Omental fat pad (tissue), 4 donors: Measurements from ENCODE around the gene B3GALT5. TPM values are rescaled to one million over a fixed set of nuclear protein-coding genes. Genes with fewer than 3 reads are reported as not detected.
"Not testable (repeated sequence)": the region's sequence is repeated elsewhere in the genome, so short reads cannot be mapped to it uniquely, and the experiment has no call there.

Experiments
- ATAC-seq: fragments of 150-250 bp; one replicate; pipeline ENCODE4 v1.9.1; 2016; ENCODE audit warnings: mild to moderate bottlenecking, moderate library complexity; ENCODE audit not compliant: low FRiP score
- DNase-seq: peaks from one replicate; pipeline ENCODE4 v3.0.0-alpha.2; 2019; ENCODE audit warnings: low spot score
- CTCF ChIP-seq, 3 donors: fragments of 450-650 bp; IDR thresholded peaks; one replicate each; pipeline ENCODE4 v1.5.1; 2016 to 2017; ENCODE audit warnings: antibody characterized with exemption in 3 of 3, mild to moderate bottlenecking in 3 of 3, moderate library complexity in 2 of 3
- total RNA-seq, 4 donors: library from RNA; depleted of rRNA; stranded (reverse); fragments of >200 nt; gene quantifications; one replicate each; pipeline ENCODE4 v1.1.0, GENCODE V29; 2016

Gene B3GALT5
- total RNA-seq, 4 donors from 2014 or later: not detected

DNA sequence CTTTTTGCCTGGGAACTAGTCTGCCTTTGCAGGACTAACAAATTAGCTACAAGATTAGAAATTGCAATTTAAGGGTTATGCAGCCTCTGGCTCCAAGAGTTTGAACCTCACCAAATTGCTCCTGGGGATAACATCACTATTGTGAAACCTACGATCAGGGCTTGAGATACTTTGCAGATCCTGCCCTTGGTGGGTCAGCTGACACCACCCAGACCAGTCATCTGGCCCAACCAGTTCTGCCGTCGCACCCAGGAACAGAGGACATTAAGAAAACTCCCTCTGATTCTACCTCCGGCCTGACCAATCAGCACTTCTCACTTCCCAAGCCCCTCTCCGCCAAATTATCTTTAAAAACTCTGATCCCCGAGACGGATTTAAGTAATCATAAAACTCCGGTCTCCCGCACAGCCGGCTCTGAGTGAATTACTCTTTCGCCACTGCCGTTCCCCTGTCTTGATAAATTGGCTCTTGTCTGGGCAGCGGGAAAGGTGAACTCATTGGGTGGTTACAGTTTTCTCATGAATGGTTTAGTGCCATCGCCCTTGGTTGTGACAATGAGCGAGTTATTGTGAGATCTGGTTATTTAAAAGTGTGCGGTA, 32.9 kb upstream of the B3GALT5 start:
- no peak for ATAC-seq
- TF ChIP-seq CTCF (IDR thresholded peaks at IDR 0.05): no peak
- no peak for DNase-seq

GRCh38 chr21:39580744-39581143, 32.0 kb upstream of the B3GALT5 start:
- no peak for TF ChIP-seq CTCF (IDR thresholded peaks at IDR 0.05)
- DNase-seq (no peak), ATAC-seq (no peak)

GRCh38 chr21:39581414-39581813, 31.3 kb upstream of the B3GALT5 start:
- DNase-seq (no peak), ATAC-seq (no peak)
- no peak for TF ChIP-seq CTCF (IDR thresholded peaks at IDR 0.05)

DNA sequence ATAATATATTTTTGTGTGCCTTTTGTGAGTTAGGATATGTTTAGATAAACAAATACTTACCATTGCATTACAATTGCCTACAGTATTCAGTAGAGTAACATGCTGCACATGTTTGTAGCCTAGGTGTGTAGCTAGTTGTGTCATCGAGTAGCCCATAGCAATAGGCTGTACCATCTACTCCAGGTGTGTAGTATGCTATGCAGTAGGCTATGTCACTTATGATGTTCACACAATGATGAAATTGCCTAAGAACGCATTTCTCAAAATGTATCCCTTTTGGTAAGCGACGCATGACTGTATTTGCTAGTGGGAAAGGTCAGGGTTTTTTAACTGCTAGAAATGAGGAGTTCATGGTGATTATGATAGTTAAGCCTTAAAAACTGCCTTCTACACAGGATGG, 30.0 kb upstream of the B3GALT5 start:
- DNase-seq (no peak), ATAC-seq (no peak)
- TF ChIP-seq CTCF (IDR thresholded peaks at IDR 0.05): no peak

DNA sequence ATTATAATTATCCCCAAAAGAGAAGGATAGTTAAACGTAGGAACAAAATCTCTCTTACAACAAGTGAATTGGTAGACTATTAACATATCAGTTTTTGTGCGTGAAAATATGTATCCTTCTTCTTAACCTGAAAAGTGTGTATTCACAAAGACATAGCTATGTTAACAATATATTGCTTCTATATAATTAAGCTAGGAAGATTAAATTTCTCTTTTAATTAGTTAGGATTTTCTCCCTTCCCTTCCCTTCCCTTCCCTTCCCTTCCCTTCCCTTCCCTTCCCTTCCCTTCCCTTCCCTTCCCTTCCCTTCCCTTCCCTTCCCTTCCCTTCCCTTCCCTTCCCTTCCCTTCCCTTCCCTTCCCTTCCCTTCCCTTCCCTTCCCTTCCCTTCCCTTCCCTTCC, 29.2 kb upstream of the B3GALT5 start:
- ATAC-seq, DNase-seq: not testable (repeated sequence)

DNA sequence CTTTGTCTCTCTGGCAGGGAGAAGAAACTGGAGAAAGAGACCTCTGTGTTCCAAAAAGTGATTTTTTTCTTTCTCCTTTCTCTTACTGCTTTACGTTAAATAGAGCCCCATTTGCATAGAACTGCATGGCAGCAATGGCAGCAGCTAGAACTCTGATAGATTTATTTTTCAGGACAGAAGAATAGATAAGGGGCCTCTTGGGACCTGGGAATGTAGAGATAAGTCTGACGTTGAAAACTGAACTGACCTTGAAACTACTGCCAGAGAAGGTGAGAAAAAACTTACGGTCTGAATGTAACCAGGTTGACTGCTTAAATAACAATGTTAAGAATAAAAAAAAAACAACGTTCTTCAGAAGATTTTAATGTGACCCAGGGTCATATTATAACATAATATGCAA, 25.4 kb upstream of the B3GALT5 start:
- DNase-seq: no peak
- TF ChIP-seq CTCF (IDR thresholded peaks at IDR 0.05): no peak
- no peak for ATAC-seq

DNA sequence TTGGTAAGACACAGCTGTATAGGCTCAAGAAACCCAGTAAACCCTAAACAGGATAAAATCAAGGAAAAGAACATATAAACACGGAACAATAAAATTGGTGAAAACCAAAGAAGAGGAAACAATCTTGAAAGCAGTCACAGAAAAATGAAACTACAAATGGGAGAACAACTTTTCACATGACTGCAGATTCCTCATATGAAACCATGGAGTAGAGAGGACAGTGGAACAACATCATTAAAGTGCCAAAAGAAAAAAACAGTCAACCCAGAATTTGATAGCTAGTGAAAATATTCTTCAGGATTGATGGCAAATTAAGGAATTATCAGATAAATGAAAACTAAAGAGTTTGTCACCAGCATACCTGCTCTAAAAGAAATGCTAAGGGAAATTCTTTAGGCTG, 23.9 kb upstream of the B3GALT5 start:
- no peak for TF ChIP-seq CTCF (IDR thresholded peaks at IDR 0.05)
- ATAC-seq: no peak
- DNase-seq: no peak

- no peak for ATAC-seq
- DNase-seq: no peak
- TF ChIP-seq CTCF (IDR thresholded peaks at IDR 0.05): no peak
Measured at GRCh38 chr21:39593522-39593921, 19.2 kb upstream of the B3GALT5 start.
